HEK293 (cell line): Measurements from ENCODE around the gene FBXW2.

Experiments used
- CTCF ChIA-PET: fragments of 350-600 bp; formaldehyde crosslinking; extraction: SDS; loops from one replicate; lab custom pipeline; 2021; ENCODE audit warnings: antibody characterized with exemption; lab: Yijun Ruan, JAX
- POLR2A ChIA-PET: fragments of 300-600 bp; formaldehyde crosslinking; extraction: SDS; loops from one replicate; lab custom pipeline; 2020; ENCODE audit warnings: antibody characterized with exemption, inconsistent platforms; lab: Yijun Ruan, JAX
- H3K27ac ChIP-seq: fragments of 200-500 bp; sonication (Bioruptor generic); 2 replicates; pipeline ENCODE4 v1.5.1; 2014; ENCODE audit warnings: low read depth, low read length, control low read depth, inconsistent platforms; ENCODE audit errors: extremely low read depth
- H3K36me3 ChIP-seq, 2 experiments: fragments of 200-500 bp in 1 of 2; sonication (Bioruptor generic) in 1 of 2; 1 replicate in 1 of 2; 2 replicates in 1 of 2; pipeline ENCODE4 v1.5.1; 2014 to 2017; ENCODE audit warnings: inconsistent platforms in 2 of 2, low read length in 2 of 2; ENCODE audit not compliant: control insufficient read depth in 2 of 2, insufficient read depth in 1 of 2
- H3K4me1 ChIP-seq: fragments of 200-500 bp; sonication (Bioruptor generic); 2 replicates; pipeline ENCODE4 v1.5.1; 2014; ENCODE audit warnings: mild to moderate bottlenecking, low read length, inconsistent platforms; ENCODE audit not compliant: control insufficient read depth, insufficient read depth
- H3K4me3 ChIP-seq: 2 replicates; pipeline ENCODE4 v1.5.1; 2011; ENCODE audit warnings: low read depth, mild to moderate bottlenecking, control low read depth, low read length, moderate library complexity
- H3K9me3 ChIP-seq: fragments of 200-500 bp; sonication (Bioruptor generic); 2 replicates; pipeline ENCODE4 v1.5.1; 2014; ENCODE audit warnings: low read depth, low read length, inconsistent platforms; ENCODE audit not compliant: control insufficient read depth, insufficient read depth
- BCL11A ChIP-seq: fragments of 450-650 bp; formaldehyde crosslinking; IDR thresholded peaks from 2 replicates; pipeline ENCODE4 v1.5.1; 2016; ENCODE audit warnings: low read depth, missing biosample characterization, missing genetic modification characterization
- KLF16 ChIP-seq: fragments of 450-650 bp; formaldehyde crosslinking; IDR thresholded peaks from 2 replicates; pipeline ENCODE4 v1.5.1; 2017; ENCODE audit warnings: missing biosample characterization, missing genetic modification characterization
- KLF9 ChIP-seq: fragments of 450-650 bp; formaldehyde crosslinking; IDR thresholded peaks from 2 replicates; pipeline ENCODE4 v1.5.1; 2016; ENCODE audit warnings: missing biosample characterization, missing genetic modification characterization, low read depth
- SALL2 ChIP-seq: fragments of 450-650 bp; formaldehyde crosslinking; IDR thresholded peaks from 2 replicates; pipeline ENCODE4 v1.5.0; 2017; ENCODE audit warnings: missing biosample characterization, mild to moderate bottlenecking, missing genetic modification characterization, borderline replicate concordance
- SETDB1 ChIP-seq: IDR thresholded peaks from one replicate; pipeline ENCODE4 v1.6.1; 2017; ENCODE audit warnings: mild to moderate bottlenecking, low read length, moderate library complexity, mixed read lengths; ENCODE audit not compliant: insufficient read length
- SP2 ChIP-seq: fragments of 450-650 bp; formaldehyde crosslinking; IDR thresholded peaks from 2 replicates; pipeline ENCODE4 v1.5.1; 2016; ENCODE audit warnings: missing biosample characterization, missing genetic modification characterization
- ZBTB10 ChIP-seq: fragments of 450-650 bp; formaldehyde crosslinking; IDR thresholded peaks from 2 replicates; pipeline ENCODE4 v1.5.1; 2016; ENCODE audit warnings: missing biosample characterization, missing genetic modification characterization
- ZBTB21 ChIP-seq: fragments of 450-650 bp; formaldehyde crosslinking; IDR thresholded peaks from 2 replicates; pipeline ENCODE4 v1.5.1; 2017; ENCODE audit warnings: missing biosample characterization, missing genetic modification characterization
- ZFHX2 ChIP-seq: fragments of 450-650 bp; formaldehyde crosslinking; conservative IDR thresholded peaks from 2 replicates; pipeline ENCODE4 v1.5.1; 2016; ENCODE audit warnings: missing biosample characterization, missing genetic modification characterization
- ZIC2 ChIP-seq: fragments of 450-650 bp; formaldehyde crosslinking; IDR thresholded peaks from 2 replicates; pipeline ENCODE4 v1.5.1; 2016; ENCODE audit warnings: missing biosample characterization, missing genetic modification characterization
- ZNF266 ChIP-seq: fragments of 450-650 bp; formaldehyde crosslinking; IDR thresholded peaks from 2 replicates; pipeline ENCODE4 v1.5.1; 2016; ENCODE audit warnings: missing biosample characterization, missing genetic modification characterization, low read depth
- ZNF654 ChIP-seq: fragments of 450-650 bp; formaldehyde crosslinking; IDR thresholded peaks from 2 replicates; pipeline ENCODE4 v1.5.1; 2016; ENCODE audit warnings: low read depth, missing biosample characterization, missing genetic modification characterization
- ZSCAN16 ChIP-seq: fragments of 450-650 bp; formaldehyde crosslinking; IDR thresholded peaks from 2 replicates; pipeline ENCODE4 v1.5.1; 2016; ENCODE audit warnings: missing biosample characterization, missing genetic modification characterization
- ZXDB ChIP-seq: fragments of 450-650 bp; formaldehyde crosslinking; IDR thresholded peaks from 2 replicates; pipeline ENCODE4 v1.5.1; 2016; ENCODE audit warnings: missing biosample characterization, missing genetic modification characterization
- TF ChIP-seq, protein P1 (sequence below): fragments of 450-650 bp; formaldehyde crosslinking; IDR thresholded peaks from 2 replicates; pipeline ENCODE4 v1.5.1; 2016; ENCODE audit warnings: missing biosample characterization, missing genetic modification characterization

Gene FBXW2

DNA sequence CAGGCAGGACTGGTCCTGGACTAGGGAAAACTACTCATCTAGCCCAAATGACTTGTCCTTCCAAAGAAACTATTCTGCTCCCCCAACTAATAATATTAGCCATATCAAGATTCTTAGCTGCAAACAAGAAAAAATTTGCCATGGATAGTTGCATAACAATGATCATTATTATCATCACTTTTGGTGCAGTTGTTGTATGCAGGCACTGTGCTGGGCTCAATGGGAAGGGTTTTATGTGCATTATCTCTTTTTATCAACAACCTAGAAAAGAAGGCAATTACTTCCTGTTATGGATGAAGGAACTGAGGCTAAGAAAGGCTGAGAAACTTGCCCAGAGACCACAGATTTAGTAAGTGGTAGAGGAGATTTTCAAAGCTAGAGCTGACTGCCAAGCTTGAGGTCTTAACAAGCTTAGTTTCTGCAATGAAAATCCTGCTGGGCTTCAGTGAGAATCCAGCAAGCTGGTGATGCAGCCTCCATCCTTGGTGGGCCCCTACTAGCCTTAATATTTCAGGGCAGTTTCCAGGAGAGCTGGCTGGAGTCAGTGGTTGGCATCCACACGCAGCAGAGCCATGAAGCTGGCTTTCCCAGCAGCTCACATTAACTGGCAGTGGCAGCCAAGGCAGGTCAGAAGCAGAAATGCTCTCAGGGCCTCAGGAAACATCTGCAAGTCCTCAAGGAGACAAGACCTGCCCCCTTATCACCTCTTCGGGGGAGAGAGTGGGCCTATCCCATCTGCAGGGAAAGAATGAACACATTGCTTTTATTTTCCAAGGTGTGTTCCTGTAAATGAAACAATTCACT, 58.4 kb downstream of the FBXW2 start:
- H3K4me3 ChIP-seq = no peak overlapping the region
- H3K27ac ChIP-seq = no peak overlapping the region
- H3K9me3 ChIP-seq = no peaks in the 10 kb centered on the region
- H3K4me1 ChIP-seq = no peaks in the 10 kb centered on the region
- POLR2A ChIA-PET = interaction anchor here (0.5 kb wide), 2 partner anchors 24 to 155 kb away, joined by 3 to 8 read pairs; partner anchors contain the start of gene CDK5RAP2
- TF ChIP-seq SALL2 = no peak
- no peak for TF ChIP-seq KLF9 (tag by site-specific recombination)
- TF ChIP-seq SETDB1 = no peak
- no peak for TF ChIP-seq ZBTB21 (tag by site-specific recombination)
- no peak for TF ChIP-seq ZXDB (tag by site-specific recombination)
- TF ChIP-seq, all 188 proteins: peak for 0
- CTCF ChIA-PET = interaction anchor here (0.6 to 2.6 kb wide), 3 partner anchors 8 to 117 kb away, joined by 3 to 9 read pairs (median 7); no protein-coding TSS in a partner anchor
- no peaks in the 10 kb centered on the region for H3K36me3 ChIP-seq

GRCh38 chr9:120733190-120733589, 60.0 kb downstream of the FBXW2 start:
- no peaks in the 10 kb centered on the region for H3K4me1 ChIP-seq
- POLR2A ChIA-PET = interaction anchor here (1.0 kb wide), 1 partner anchor 18 kb away, joined by 3 read pairs; the partner anchor contains the start of gene MEGF9
- TF ChIP-seq BCL11A (no peak), ZNF654 (tag by site-specific recombination) (no peak)
- TF ChIP-seq, all 188 proteins: peak for 0
- no peak overlapping the region for H3K27ac ChIP-seq
- no peaks in the 10 kb centered on the region for H3K9me3 ChIP-seq
- no peaks in the 10 kb centered on the region for H3K36me3 ChIP-seq
- H3K4me3 ChIP-seq = no peak overlapping the region
- CTCF ChIA-PET = interaction anchor here (1.3 kb wide), 1 partner anchor 9 kb away, joined by 7 read pairs; no protein-coding TSS in a partner anchor

DNA sequence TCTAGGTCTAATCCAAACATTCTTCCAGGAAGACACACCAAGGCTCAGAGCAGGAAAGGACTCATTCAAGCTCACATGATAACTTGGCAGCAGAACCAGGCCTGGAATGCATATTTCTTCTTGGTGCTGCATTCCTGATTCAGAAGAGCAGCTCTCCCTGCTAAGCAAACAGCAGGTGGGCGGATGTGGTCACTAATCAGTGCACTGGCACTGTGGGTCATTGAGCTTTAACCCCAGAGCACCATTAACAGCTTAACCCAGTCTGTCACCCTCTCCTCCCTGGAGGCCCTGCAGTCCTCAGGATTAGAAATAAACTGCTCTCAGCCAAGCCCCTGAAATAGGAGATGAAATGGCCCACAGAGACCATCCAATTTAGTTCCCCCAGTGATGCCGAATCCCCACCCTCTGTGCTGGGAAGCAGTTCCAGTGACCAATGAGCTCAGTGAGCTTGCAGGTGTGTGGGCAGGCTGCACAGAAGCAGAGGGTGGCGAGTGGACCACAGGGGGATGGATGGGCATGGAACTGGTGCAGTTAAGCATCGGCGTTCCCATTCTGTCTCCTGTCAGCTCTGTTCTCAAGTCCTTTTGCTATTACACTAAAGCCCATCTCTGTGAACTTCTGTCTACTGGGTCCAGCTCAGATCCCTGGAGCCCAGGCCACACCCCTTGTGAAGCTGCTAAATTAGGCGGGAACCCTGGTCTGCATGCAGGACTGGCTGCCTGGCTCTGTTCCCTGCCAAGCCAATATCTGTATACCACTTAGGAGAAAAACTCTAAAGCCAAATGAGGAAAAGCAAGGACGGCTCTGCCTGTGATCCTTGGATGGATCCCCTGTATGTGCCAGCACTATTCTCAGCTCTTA, 62.3 kb downstream of the FBXW2 start:
- H3K9me3 ChIP-seq = no peaks in the 10 kb centered on the region
- ChIA-PET CTCF (interaction anchor here (0.5 to 2.3 kb wide), 16 partner anchors 9 to 481 kb away, joined by 3 to 11 read pairs (median 4); partner anchors contain the start of gene MEGF9), POLR2A (interaction anchor here (0.7 to 2.1 kb wide), 7 partner anchors 15 to 198 kb away, joined by 4 to 10 read pairs (median 4); partner anchors contain the start of gene MEGF9)
- no peaks in the 10 kb centered on the region for H3K36me3 ChIP-seq
- no peak overlapping the region for H3K4me3 ChIP-seq
- H3K4me1 ChIP-seq = no peaks in the 10 kb centered on the region
- TF ChIP-seq ZFHX2 (tag by site-specific recombination) = peak; percentile 24; the same call in 1 of the 2 replicates
- peak; percentile 24; the same call in 1 of the 2 replicates for TF ChIP-seq ZIC2
- no peak for TF ChIP-seq ZBTB10 (tag by site-specific recombination)
- H3K27ac ChIP-seq = no peak overlapping the region

DNA sequence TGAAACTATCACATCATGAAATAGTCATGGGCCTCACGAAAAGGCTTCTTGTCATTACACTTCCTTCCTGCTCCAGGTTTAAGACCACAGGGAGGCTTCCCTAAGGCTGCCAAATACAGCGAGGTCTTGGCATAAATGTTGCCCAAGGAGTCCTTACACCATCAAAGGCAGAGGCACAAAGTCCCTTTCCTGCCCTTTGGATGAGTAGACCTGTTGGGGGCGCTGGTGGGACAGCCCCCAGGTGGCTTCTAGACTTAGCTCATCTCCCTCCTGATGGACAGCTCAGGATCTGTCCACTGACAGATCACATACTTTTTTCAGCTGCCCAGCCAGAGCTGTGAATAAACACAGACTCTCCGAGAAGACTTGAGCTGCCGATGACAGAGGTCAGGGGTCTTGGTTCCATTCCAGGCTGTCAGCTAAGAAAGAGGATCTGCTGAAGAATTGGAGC, 63.4 kb downstream of the FBXW2 start:
- CTCF ChIA-PET = interaction anchor here (0.6 to 2.1 kb wide), 17 partner anchors 10 to 330 kb away, joined by 3 to 8 read pairs (median 4); partner anchors contain the start of gene MEGF9
- POLR2A ChIA-PET = interaction anchor here (2.1 kb wide), 1 partner anchor 15 kb away, joined by 7 read pairs; the partner anchor contains the start of gene MEGF9

More for the DNA sequence above, 63.4 kb downstream of the FBXW2 start:
- H3K27ac ChIP-seq = no peak overlapping the region
- H3K4me3 ChIP-seq = no peak overlapping the region
- no peaks in the 10 kb centered on the region for H3K36me3 ChIP-seq
- H3K9me3 ChIP-seq = no peaks in the 10 kb centered on the region
- no peaks in the 10 kb centered on the region for H3K4me1 ChIP-seq
- TF ChIP-seq ZSCAN16 (tag by site-specific recombination) (no peak), ZNF266 (tag by site-specific recombination) (no peak), SP2 (tag by site-specific recombination) (no peak), KLF16 (tag by site-specific recombination) (no peak)
- TF ChIP-seq, protein P1, sequence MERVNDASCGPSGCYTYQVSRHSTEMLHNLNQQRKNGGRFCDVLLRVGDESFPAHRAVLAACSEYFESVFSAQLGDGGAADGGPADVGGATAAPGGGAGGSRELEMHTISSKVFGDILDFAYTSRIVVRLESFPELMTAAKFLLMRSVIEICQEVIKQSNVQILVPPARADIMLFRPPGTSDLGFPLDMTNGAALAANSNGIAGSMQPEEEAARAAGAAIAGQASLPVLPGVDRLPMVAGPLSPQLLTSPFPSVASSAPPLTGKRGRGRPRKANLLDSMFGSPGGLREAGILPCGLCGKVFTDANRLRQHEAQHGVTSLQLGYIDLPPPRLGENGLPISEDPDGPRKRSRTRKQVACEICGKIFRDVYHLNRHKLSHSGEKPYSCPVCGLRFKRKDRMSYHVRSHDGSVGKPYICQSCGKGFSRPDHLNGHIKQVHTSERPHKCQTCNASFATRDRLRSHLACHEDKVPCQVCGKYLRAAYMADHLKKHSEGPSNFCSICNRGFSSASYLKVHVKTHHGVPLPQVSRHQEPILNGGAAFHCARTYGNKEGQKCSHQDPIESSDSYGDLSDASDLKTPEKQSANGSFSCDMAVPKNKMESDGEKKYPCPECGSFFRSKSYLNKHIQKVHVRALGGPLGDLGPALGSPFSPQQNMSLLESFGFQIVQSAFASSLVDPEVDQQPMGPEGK (tag by site-specific recombination) = no peak
